ENCODE results near the gene LMTK3.
"Not testable (repeated sequence)": the region's sequence is repeated elsewhere in the genome, so short reads cannot be mapped to it uniquely, and the experiment has no call there.

Gene LMTK3

GRCh38 chr19:48524221-48524620, 12.6 kb upstream of the LMTK3 start:
- Mint-ChIP-seq H3K9me3 (peaks cover 36% of the 10 kb centered on the region), H3K4me1 (ENCODE audit: low read depth) (no peaks in the 10 kb centered on the region), H3K4me3 (no peak overlapping the region), H3K27ac (no peak overlapping the region), H3K36me3 (ENCODE audit: low read depth) (no peaks in the 10 kb centered on the region), H3K27me3 (ENCODE audit: low read depth) (no peaks in the 10 kb centered on the region)

GRCh38 chr19:48520134-48520533, 8.5 kb upstream of the LMTK3 start:
- Mint-ChIP-seq H3K4me3 (no peak overlapping the region), H3K36me3 (ENCODE audit: low read depth) (no peaks in the 10 kb centered on the region), H3K27ac (no peak overlapping the region), H3K27me3 (ENCODE audit: low read depth) (no peaks in the 10 kb centered on the region), H3K9me3 (peaks cover 10% of the 10 kb centered on the region), H3K4me1 (ENCODE audit: low read depth) (no peaks in the 10 kb centered on the region)

GRCh38 chr19:48519426-48519825, 7.8 kb upstream of the LMTK3 start:
- not testable (repeated sequence) for H3K4me1 Mint-ChIP-seq (ENCODE audit: low read depth); H3K27me3 Mint-ChIP-seq (ENCODE audit: low read depth); H3K4me3 Mint-ChIP-seq; H3K9me3 Mint-ChIP-seq; H3K36me3 Mint-ChIP-seq (ENCODE audit: low read depth); H3K27ac Mint-ChIP-seq

- Mint-ChIP-seq H3K27ac (no peak overlapping the region), H3K4me1 (ENCODE audit: low read depth) (peaks cover 3% of the 10 kb centered on the region), H3K27me3 (ENCODE audit: low read depth) (no peaks in the 10 kb centered on the region), H3K4me3 (no peak overlapping the region), H3K36me3 (ENCODE audit: low read depth) (no peaks in the 10 kb centered on the region), H3K9me3 (no peaks in the 10 kb centered on the region)
Observed at GRCh38 chr19:48518207-48518606, 6.6 kb upstream of the LMTK3 start.

GRCh38 chr19:48516536-48516935, 4.9 kb upstream of the LMTK3 start:
- Mint-ChIP-seq H3K27me3 (ENCODE audit: low read depth) (no peaks in the 10 kb centered on the region), H3K36me3 (ENCODE audit: low read depth) (no peaks in the 10 kb centered on the region), H3K9me3 (no peaks in the 10 kb centered on the region), H3K4me1 (ENCODE audit: low read depth) (peaks cover 3% of the 10 kb centered on the region), H3K4me3 (no peak overlapping the region), H3K27ac (no peak overlapping the region)

GRCh38 chr19:48514123-48514458, 2.5 kb upstream of the LMTK3 start:
- Mint-ChIP-seq H3K4me1 (ENCODE audit: low read depth) (peaks cover 8% of the 10 kb centered on the region), H3K27ac (peak overlapping the region; percentile 56), H3K4me3 (no peak overlapping the region), H3K9me3 (no peaks in the 10 kb centered on the region), H3K36me3 (ENCODE audit: low read depth) (no peaks in the 10 kb centered on the region), H3K27me3 (ENCODE audit: low read depth) (no peaks in the 10 kb centered on the region)

- Mint-ChIP-seq H3K4me3 (no peak overlapping the region), H3K9me3 (no peaks in the 10 kb centered on the region), H3K27me3 (ENCODE audit: low read depth) (no peaks in the 10 kb centered on the region), H3K27ac (peak overlapping the region; percentile 56), H3K36me3 (ENCODE audit: low read depth) (no peaks in the 10 kb centered on the region), H3K4me1 (ENCODE audit: low read depth) (peaks cover 8% of the 10 kb centered on the region)
Observed at GRCh38 chr19:48513289-48514122, 1.9 kb upstream of the LMTK3 start.

- H3K9me3 Mint-ChIP-seq, result no peaks in the 10 kb centered on the region
- no peaks in the 10 kb centered on the region for H3K36me3 Mint-ChIP-seq (ENCODE audit: low read depth)
- no peaks in the 10 kb centered on the region for H3K27me3 Mint-ChIP-seq (ENCODE audit: low read depth)
- peaks cover 8% of the 10 kb centered on the region for H3K4me1 Mint-ChIP-seq (ENCODE audit: low read depth)
- no peak overlapping the region for H3K27ac Mint-ChIP-seq
- H3K4me3 Mint-ChIP-seq, result no peak overlapping the region
Observed at GRCh38 chr19:48512504-48513288, 1.1 kb upstream of the LMTK3 start.

GRCh38 chr19:48511321-48511731, 309 bp downstream of the LMTK3 start:
- H3K4me1 Mint-ChIP-seq (ENCODE audit: low read depth), result peaks cover 8% of the 10 kb centered on the region
- no peaks in the 10 kb centered on the region for H3K27me3 Mint-ChIP-seq (ENCODE audit: low read depth)
- H3K9me3 Mint-ChIP-seq, result no peaks in the 10 kb centered on the region
- no peak overlapping the region for H3K4me3 Mint-ChIP-seq
- no peaks in the 10 kb centered on the region for H3K36me3 Mint-ChIP-seq (ENCODE audit: low read depth)
- no peak overlapping the region for H3K27ac Mint-ChIP-seq

- Mint-ChIP-seq H3K27ac (peak overlapping the region; percentile 62), H3K4me3 (peak overlapping the region; percentile 83), H3K4me1 (ENCODE audit: low read depth) (peaks cover 8% of the 10 kb centered on the region), H3K27me3 (ENCODE audit: low read depth) (no peaks in the 10 kb centered on the region), H3K9me3 (no peaks in the 10 kb centered on the region), H3K36me3 (ENCODE audit: low read depth) (no peaks in the 10 kb centered on the region)
Observed at GRCh38 chr19:48510421-48511268, 990 bp downstream of the LMTK3 start.

- H3K27ac Mint-ChIP-seq, result no peak overlapping the region
- H3K36me3 Mint-ChIP-seq (ENCODE audit: low read depth), result no peaks in the 10 kb centered on the region
- no peaks in the 10 kb centered on the region for H3K27me3 Mint-ChIP-seq (ENCODE audit: low read depth)
- no peak overlapping the region for H3K4me3 Mint-ChIP-seq
- H3K4me1 Mint-ChIP-seq (ENCODE audit: low read depth), result peaks cover 8% of the 10 kb centered on the region
- no peaks in the 10 kb centered on the region for H3K9me3 Mint-ChIP-seq
Observed at GRCh38 chr19:48509467-48510194, 2.0 kb downstream of the LMTK3 start.

GRCh38 chr19:48508729-48509411, 2.8 kb downstream of the LMTK3 start:
- Mint-ChIP-seq H3K4me1 (ENCODE audit: low read depth) (peaks cover 6% of the 10 kb centered on the region), H3K27me3 (ENCODE audit: low read depth) (no peaks in the 10 kb centered on the region), H3K27ac (no peak overlapping the region), H3K36me3 (ENCODE audit: low read depth) (no peaks in the 10 kb centered on the region), H3K4me3 (no peak overlapping the region), H3K9me3 (no peaks in the 10 kb centered on the region)

- peaks cover 4% of the 10 kb centered on the region for H3K4me1 Mint-ChIP-seq (ENCODE audit: low read depth)
- no peaks in the 10 kb centered on the region for H3K27me3 Mint-ChIP-seq (ENCODE audit: low read depth)
- no peak overlapping the region for H3K27ac Mint-ChIP-seq
- H3K4me3 Mint-ChIP-seq, result no peak overlapping the region
- no peaks in the 10 kb centered on the region for H3K9me3 Mint-ChIP-seq
- no peaks in the 10 kb centered on the region for H3K36me3 Mint-ChIP-seq (ENCODE audit: low read depth)
Observed at GRCh38 chr19:48507911-48508439, 3.7 kb downstream of the LMTK3 start.
